Neuronal stem cell (in vitro differentiated cells): ENCODE data around the gene NSF.

Source experiments
- DNase-seq: peaks from one replicate; pipeline ENCODE4 v3.0.0-alpha.2; 2013; ENCODE audit warnings: low spot score
- H2AFZ ChIP-seq: one replicate; pipeline ENCODE4 v1.6.1; 2013; ENCODE audit warnings: mild to moderate bottlenecking, low read length, inconsistent platforms
- H2AK5ac ChIP-seq: 2 replicates; pipeline ENCODE4 v1.6.1; 2013; ENCODE audit warnings: low read depth, mild to moderate bottlenecking, inconsistent platforms, low read length, moderate library complexity, mixed read lengths
- H2BK120ac ChIP-seq: 2 replicates; pipeline ENCODE4 v1.6.1; 2013; ENCODE audit warnings: low read depth, mild to moderate bottlenecking, inconsistent platforms, low read length, moderate library complexity, mixed read lengths
- H2BK12ac ChIP-seq: one replicate; pipeline ENCODE4 v1.6.1; 2013; ENCODE audit warnings: low read length, inconsistent platforms
- H2BK15ac ChIP-seq: 2 replicates; pipeline ENCODE4 v1.6.1; 2013; ENCODE audit warnings: mild to moderate bottlenecking, low read length, inconsistent platforms, mixed read lengths
- H2BK5ac ChIP-seq: one replicate; pipeline ENCODE4 v1.6.1; 2013; ENCODE audit warnings: inconsistent platforms, mild to moderate bottlenecking, low read length, moderate library complexity
- H3K14ac ChIP-seq: one replicate; pipeline ENCODE4 v1.6.1; 2013; ENCODE audit warnings: low read length, inconsistent platforms
- H3K18ac ChIP-seq: 2 replicates; pipeline ENCODE4 v1.6.1; 2013; ENCODE audit warnings: low read length, inconsistent platforms
- H3K23ac ChIP-seq: 2 replicates; pipeline ENCODE4 v1.6.1; 2013; ENCODE audit warnings: low read depth, mild to moderate bottlenecking, mixed read lengths, low read length, inconsistent platforms; ENCODE audit not compliant: poor library complexity
- H3K27ac ChIP-seq: replicated peaks from 3 replicates; pipeline ENCODE4 v1.5.1; 2013; ENCODE audit warnings: low read length, inconsistent platforms
- H3K27me3 ChIP-seq, 3 experiments: 2 replicates each; pipeline ENCODE4 v1.6.1; 2013; ENCODE audit warnings: low read length in 3 of 3, mild to moderate bottlenecking in 2 of 3, inconsistent platforms in 1 of 3, low read depth in 1 of 3, mixed read lengths in 1 of 3, moderate library complexity in 1 of 3; ENCODE audit not compliant: control insufficient read depth in 3 of 3, insufficient read depth in 3 of 3
- H3K36me3 ChIP-seq, 2 donors: replicated peaks in 1 of 2; 2 replicates each; pipeline ENCODE4 v1.6.1; 2013; ENCODE audit warnings: low read length in 2 of 2; ENCODE audit not compliant: control insufficient read depth in 2 of 2, insufficient read depth in 2 of 2
- H3K4ac ChIP-seq: 2 replicates; pipeline ENCODE4 v1.6.1; 2013; ENCODE audit warnings: inconsistent platforms, mild to moderate bottlenecking, low read length, moderate library complexity
- H3K4me1 ChIP-seq, 2 donors: 1 replicate in 1 of 2; 2 replicates in 1 of 2; pipeline ENCODE4 v1.6.1; 2013; ENCODE audit warnings: low read length in 2 of 2, low read depth in 1 of 2; ENCODE audit not compliant: control insufficient read depth in 2 of 2, insufficient read depth in 1 of 2
- H3K4me2 ChIP-seq: one replicate; pipeline ENCODE4 v1.6.1; 2013; ENCODE audit warnings: mild to moderate bottlenecking, low read length, inconsistent platforms; ENCODE audit not compliant: insufficient read depth, poor library complexity, severe bottlenecking
- H3K4me3 ChIP-seq, 2 donors: 2 replicates each; pipeline ENCODE4 v1.5.1; 2013; ENCODE audit warnings: low read length in 2 of 2, mild to moderate bottlenecking in 2 of 2, inconsistent platforms in 1 of 2, moderate library complexity in 1 of 2
- H3K79me1 ChIP-seq: one replicate; pipeline ENCODE4 v1.6.1; 2013; ENCODE audit warnings: low read depth, mild to moderate bottlenecking, inconsistent platforms, low read length, moderate library complexity
- H3K9ac ChIP-seq: one replicate; pipeline ENCODE4 v1.6.1; 2013; ENCODE audit warnings: mild to moderate bottlenecking, low read depth, low read length, inconsistent platforms; ENCODE audit not compliant: poor library complexity
- H3K9me3 ChIP-seq, 2 donors: replicated peaks in 1 of 2; 2 replicates each; pipeline versions ENCODE3 to v1.6.1; 2013; ENCODE audit warnings: low read length in 2 of 2, mild to moderate bottlenecking in 2 of 2, inconsistent platforms in 1 of 2, low read depth in 1 of 2, mixed read lengths in 1 of 2, moderate library complexity in 1 of 2; ENCODE audit not compliant: control insufficient read depth in 2 of 2, insufficient read depth in 1 of 2
- H4K8ac ChIP-seq: one replicate; pipeline ENCODE4 v1.6.1; 2013; ENCODE audit warnings: low read depth, mild to moderate bottlenecking, inconsistent platforms, low read length, moderate library complexity
- H4K91ac ChIP-seq: one replicate; pipeline ENCODE4 v1.6.1; 2013; ENCODE audit warnings: low read length, low read depth, mild to moderate bottlenecking, inconsistent platforms; ENCODE audit not compliant: poor library complexity
- WGBS, 2 donors: extraction: QIAGEN DNeasy Blood & Tissue Kit; methylation state at CpG; one replicate each; pipeline ENCODE4 v1.1.7; 2013; ENCODE audit warnings: missing lambda C conversion rate in 2 of 2, mixed read lengths in 1 of 2; ENCODE audit not compliant: insufficient read length in 2 of 2, insufficient replicate concordance in 1 of 2; ENCODE audit errors: extremely low coverage in 2 of 2; 5-methylcytosine and 5-hydroxymethylcytosine counted together

NSF gene

DNA sequence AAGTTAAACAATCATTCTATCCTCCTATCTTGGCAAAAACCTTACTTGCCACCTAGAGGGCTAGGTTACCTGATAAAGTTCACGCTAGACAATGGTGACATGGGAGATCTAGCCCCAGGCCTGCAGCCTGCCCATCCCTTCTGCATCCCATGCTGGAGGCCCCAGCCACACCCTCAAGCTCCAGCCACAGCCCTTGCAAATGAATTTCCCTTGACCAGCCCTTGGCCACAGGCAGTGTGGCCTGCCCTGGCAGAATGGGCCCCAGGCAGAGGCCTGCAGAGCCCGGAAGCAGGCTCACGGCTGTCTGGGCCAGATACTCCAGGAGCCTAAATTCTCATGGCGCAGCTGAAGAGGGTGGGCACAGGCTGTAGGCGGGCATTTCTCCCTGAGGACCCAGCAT, 213.1 kb downstream of the NSF start:
- Histone ChIP-seq H3K4me3 (no peak overlapping the region), H3K4ac (no peak overlapping the region), H3K27ac (no peak overlapping the region), H3K79me1 (no peaks in the 10 kb centered on the region), H3K18ac (peak overlapping the region; percentile 62), H2BK15ac (no peak overlapping the region), H2BK12ac (no peak overlapping the region), H3K36me3 (peaks cover 0 to 45% of the 10 kb centered on the region in 2 donors), H2BK120ac (peak overlapping the region; percentile 75), H3K27me3 (no peaks in the 10 kb centered on the region), H4K8ac (no peak overlapping the region), H3K9ac (no peak overlapping the region), H3K14ac (no peak overlapping the region), H2BK5ac (no peak overlapping the region), H3K9me3 (peaks cover 0 to 5% of the 10 kb centered on the region in 2 donors), H2AFZ (no peak overlapping the region), H3K4me1 (no peaks in the 10 kb centered on the region), H4K91ac (no peak overlapping the region), H2AK5ac (peak overlapping the region; percentile 67), H3K23ac (peak overlapping the region; percentile 30), H3K4me2 (no peak overlapping the region)
- no peak for DNase-seq
- no CpG with 5 or more reads among the region's 5 CpGs for WGBS, 2 donors

GRCh38 chr17:46805771-46806170, 215.3 kb downstream of the NSF start:
- H3K27ac ChIP-seq = no peak overlapping the region
- no peak for DNase-seq
- no peak overlapping the region for H4K8ac ChIP-seq
- H2BK120ac ChIP-seq = no peak overlapping the region
- H3K23ac ChIP-seq = no peak overlapping the region
- no peak overlapping the region for H2BK12ac ChIP-seq
- no peak overlapping the region for H2AFZ ChIP-seq
- H3K4me1 ChIP-seq = no peaks in the 10 kb centered on the region
- H3K18ac ChIP-seq = no peak overlapping the region
- no peak overlapping the region for H2BK5ac ChIP-seq
- H3K9me3 ChIP-seq = peaks cover 0 to 5% of the 10 kb centered on the region in 2 donors
- H2AK5ac ChIP-seq = no peak overlapping the region
- H3K4me2 ChIP-seq = no peak overlapping the region
- H2BK15ac ChIP-seq = no peak overlapping the region
- H4K91ac ChIP-seq = no peak overlapping the region
- H3K36me3 ChIP-seq = peaks cover 0 to 39% of the 10 kb centered on the region in 2 donors
- H3K27me3 ChIP-seq = no peaks in the 10 kb centered on the region
- H3K14ac ChIP-seq = no peak overlapping the region
- no peak overlapping the region for H3K4me3 ChIP-seq
- no CpG with 5 or more reads among the region's 6 CpGs for WGBS, 2 donors
- H3K9ac ChIP-seq = no peak overlapping the region
- H3K4ac ChIP-seq = no peak overlapping the region
- no peaks in the 10 kb centered on the region for H3K79me1 ChIP-seq
